Measurements from ENCODE around the gene C2orf49.

DNA sequence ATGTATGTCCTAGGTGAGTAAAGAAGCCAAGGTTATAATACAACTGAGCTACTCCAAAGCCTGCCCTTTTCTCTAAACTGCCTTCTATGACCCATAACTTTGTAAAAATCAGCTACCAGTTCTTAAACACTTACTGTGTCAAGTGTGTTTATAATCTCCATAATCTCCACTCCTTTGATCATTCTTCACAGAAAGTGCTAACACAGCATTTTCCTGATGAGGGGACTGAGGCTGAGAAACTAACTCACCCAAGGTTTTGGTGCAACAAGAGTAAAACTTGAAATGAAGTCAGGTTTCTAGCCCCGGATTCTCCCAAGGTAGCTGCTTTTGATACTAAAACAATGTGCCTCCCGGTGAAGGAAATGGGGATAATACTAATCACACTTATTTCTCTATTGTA, 1.9 kb upstream of the C2orf49 start:
- no peak for TF ChIP-seq GATA2 (IDR thresholded peaks at IDR 0.05; ENCODE audit: low read depth, low read length)
- TF ChIP-seq GATA3 (IDR thresholded peaks at IDR 0.05; ENCODE audit: low read depth, low read length), result no peak

Measured in SH-SY5Y (cell line).